Natural killer cell (primary cell): ENCODE measurements around the gene COPS2. TPM values are rescaled to one million over a fixed set of nuclear protein-coding genes. Genes with fewer than 3 reads are reported as not detected.

Experiments
- ATAC-seq, 3 donors: fragments of 150-1000 bp in 2 of 3; fragments of 200-7000 bp in 1 of 3; cut with Tn5 transposase; 1 replicate in 1 of 3; 2 replicates in 2 of 3; pipeline ENCODE4 v1.10.0; 2021; ENCODE audit warnings: mild to moderate bottlenecking in 2 of 3, moderate library complexity in 2 of 3
- DNase-seq, 2 donors: peaks; one replicate each; pipeline versions ENCODE4 v3.0.0 to v3.0.0-alpha.2; 2013 to 2021; ENCODE audit warnings: mixed read lengths in 1 of 2
- H3K27ac ChIP-seq: one replicate; pipeline ENCODE4 v1.5.1; 2013; ENCODE audit warnings: mild to moderate bottlenecking, low read length
- H3K27me3 ChIP-seq: one replicate; pipeline ENCODE4 v1.6.1; 2013; ENCODE audit warnings: low read length; ENCODE audit not compliant: control insufficient read depth, insufficient read depth
- H3K36me3 ChIP-seq: one replicate; pipeline ENCODE4 v1.6.1; 2013; ENCODE audit warnings: low read length; ENCODE audit not compliant: control insufficient read depth, insufficient read depth
- H3K4me1 ChIP-seq: one replicate; pipeline ENCODE4 v1.6.1; 2013; ENCODE audit warnings: low read length; ENCODE audit not compliant: control insufficient read depth, insufficient read depth
- H3K4me3 ChIP-seq: one replicate; pipeline ENCODE4 v1.5.1; 2013; ENCODE audit warnings: low read length
- H3K9me3 ChIP-seq: one replicate; pipeline ENCODE4 v1.6.1; 2013; ENCODE audit warnings: low read length; ENCODE audit not compliant: control insufficient read depth, insufficient read depth
- H3K27ac Mint-ChIP-seq, 2 donors: one replicate each; pipeline ENCODE4 v1.8.0; 2022; ENCODE audit warnings: mild to moderate bottlenecking in 2 of 2, mixed read lengths in 2 of 2, moderate library complexity in 1 of 2
- H3K27me3 Mint-ChIP-seq, 2 donors: one replicate each; pipeline ENCODE4 v1.8.0; 2022; ENCODE audit warnings: low read depth in 2 of 2, mixed read lengths in 2 of 2
- H3K36me3 Mint-ChIP-seq: one replicate; pipeline ENCODE4 v1.8.0; 2022; ENCODE audit warnings: mixed read lengths
- H3K4me1 Mint-ChIP-seq, 2 donors: one replicate each; pipeline ENCODE4 v1.8.0; 2022; ENCODE audit warnings: mixed read lengths in 2 of 2
- H3K4me3 Mint-ChIP-seq: one replicate; pipeline ENCODE4 v1.8.0; 2022; ENCODE audit warnings: mild to moderate bottlenecking, moderate library complexity, mixed read lengths
- H3K9me3 Mint-ChIP-seq, 2 donors: one replicate each; pipeline ENCODE4 v1.8.0; 2022; ENCODE audit warnings: mixed read lengths in 2 of 2
- CTCF ChIP-seq: fragments of 200-600 bp; IDR thresholded peaks from one replicate; pipeline ENCODE4 v1.8.0; 2022; ENCODE audit warnings: antibody characterized with exemption
- WGBS: methylation state at CpG from one replicate; pipeline ENCODE4 v1.1.7; 2013; ENCODE audit warnings: missing lambda C conversion rate; ENCODE audit not compliant: insufficient coverage; 5-methylcytosine and 5-hydroxymethylcytosine counted together
- intact Hi-C: fragments of 100-400 bp; cut with micrococcal nuclease; formaldehyde crosslinking; loops from one replicate; pipeline ENCODE4 v1.14.2; 2022
- total RNA-seq, 4 donors: library from RNA; stranded (reverse); fragments of 120-200 nt in 1 of 4; gene quantifications; one replicate each; pipeline versions ENCODE4 v1.2.3 to v1.2.4, GENCODE V29; 2013 to 2022

The COPS2 gene
- total RNA-seq, 3 donors from 2014 or later (not counting 1 experiment from before 2014, with no cell fraction given): 77.6 to 90.7 (median 89.3) TPM

DNA sequence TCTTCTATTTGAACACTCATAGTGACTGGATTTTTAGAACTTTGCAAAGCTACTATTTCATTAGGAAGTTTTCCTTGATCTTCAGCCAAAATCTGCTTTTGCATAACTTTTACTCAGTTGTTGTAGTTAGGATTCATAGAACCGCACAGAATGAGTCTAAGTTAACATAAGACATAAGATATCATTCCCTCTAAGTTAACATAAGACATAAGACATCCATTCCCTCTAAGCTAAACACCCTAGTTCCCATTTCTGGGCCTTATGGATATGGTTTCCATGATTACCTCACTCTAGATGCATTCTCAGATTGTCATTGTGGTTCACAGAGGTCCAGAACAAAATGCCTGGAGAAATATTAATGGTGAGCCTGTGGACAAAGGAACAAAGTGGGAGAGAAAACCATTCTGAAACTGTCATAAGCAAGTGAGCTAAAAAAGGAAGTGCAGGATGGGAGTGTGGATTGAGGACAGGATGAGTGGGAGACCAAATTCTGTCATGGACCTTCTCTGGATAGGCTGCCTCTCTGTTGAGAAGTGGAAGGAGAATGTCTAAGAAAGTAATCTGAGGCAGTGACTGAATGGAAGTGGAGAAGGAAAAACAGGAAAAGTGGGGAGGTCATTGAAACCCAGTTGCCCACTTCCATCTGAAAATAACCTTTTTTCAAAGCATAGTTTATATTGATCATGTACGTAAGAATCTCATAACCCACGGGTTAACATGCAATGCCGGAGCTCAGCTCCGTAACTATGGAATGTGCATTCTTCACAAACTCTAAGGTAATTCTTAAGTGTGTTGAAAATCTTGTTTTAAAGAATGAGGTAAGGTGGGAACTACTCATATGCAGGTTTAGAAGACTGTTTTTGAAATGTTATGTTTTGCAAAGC is 71.8 kb downstream of the COPS2 start:
- DNase-seq: no peak
- no peaks in the 10 kb centered on the region for H3K27me3 ChIP-seq
- H3K9me3 ChIP-seq: no peaks in the 10 kb centered on the region
- no peaks in the 10 kb centered on the region for H3K4me1 ChIP-seq
- no peak overlapping the region for H3K4me3 ChIP-seq
- no peak overlapping the region for H3K4me3 Mint-ChIP-seq
- intact Hi-C loops: no loop called here
- no peak for TF ChIP-seq CTCF
- H3K27ac Mint-ChIP-seq: no peak overlapping the region
- ATAC-seq: no peak
- H3K9me3 Mint-ChIP-seq: no peaks in the 10 kb centered on the region
- peaks cover 0 to 5% of the 10 kb centered on the region in 2 donors for H3K27me3 Mint-ChIP-seq
- H3K36me3 ChIP-seq: no peaks in the 10 kb centered on the region
- H3K4me1 Mint-ChIP-seq: no peaks in the 10 kb centered on the region
- no peak overlapping the region for H3K27ac ChIP-seq
- H3K36me3 Mint-ChIP-seq: no peaks in the 10 kb centered on the region
- 98% methylated on average over 5 of the region's 5 CpGs for WGBS

- TF ChIP-seq CTCF: no peak
Observed at GRCh38 chr15:49082960-49083359, 72.4 kb downstream of the COPS2 start.

GRCh38 chr15:49079340-49080039 is 75.9 kb downstream of the COPS2 start:
- no peaks in the 10 kb centered on the region for H3K9me3 Mint-ChIP-seq
- no peak overlapping the region for H3K4me3 Mint-ChIP-seq
- no peak overlapping the region for H3K4me3 ChIP-seq
- H3K4me1 ChIP-seq: no peaks in the 10 kb centered on the region
- no peak overlapping the region for H3K27ac ChIP-seq
- WGBS: 93% methylated on average over 23 of the region's 23 CpGs
- no peak for TF ChIP-seq CTCF
- H3K27me3 ChIP-seq: no peaks in the 10 kb centered on the region
- H3K9me3 ChIP-seq: no peaks in the 10 kb centered on the region
- H3K36me3 ChIP-seq: no peaks in the 10 kb centered on the region
- DNase-seq (no peak), ATAC-seq (no peak)
- no peaks in the 10 kb centered on the region for H3K36me3 Mint-ChIP-seq
- intact Hi-C loops: no loop called here
- H3K27me3 Mint-ChIP-seq: peaks cover 0 to 12% of the 10 kb centered on the region in 2 donors
- H3K27ac Mint-ChIP-seq: no peak overlapping the region
- no peaks in the 10 kb centered on the region for H3K4me1 Mint-ChIP-seq

More at GRCh38 chr15:49082960-49083359, 72.4 kb downstream of the COPS2 start:
- Histone ChIP-seq H3K4me3 (no peak overlapping the region), H3K27me3 (no peaks in the 10 kb centered on the region), H3K36me3 (no peaks in the 10 kb centered on the region), H3K27ac (no peak overlapping the region), H3K9me3 (no peaks in the 10 kb centered on the region), H3K4me1 (no peaks in the 10 kb centered on the region)
- DNase-seq (no peak), ATAC-seq (no peak)
- intact Hi-C loops: no loop called here
- no CpG with 5 or more reads among the region's 1 CpG for WGBS
- Mint-ChIP-seq H3K36me3 (no peaks in the 10 kb centered on the region), H3K27ac (no peak overlapping the region), H3K4me3 (no peak overlapping the region), H3K9me3 (no peaks in the 10 kb centered on the region), H3K4me1 (no peaks in the 10 kb centered on the region), H3K27me3 (peaks cover 0 to 9% of the 10 kb centered on the region in 2 donors)
